ENCODE measurements around the gene TYROBP.
"Not testable (repeated sequence)": the region's sequence is repeated elsewhere in the genome, so short reads cannot be mapped to it uniquely, and the experiment has no call there.

The TYROBP gene

GRCh38 chr19:35908010-35908441 lies at the start of gene TYROBP:
TSS of gene TYROBP (minus strand) at chr19:35908295. CDS start at chr19:35908228, 67 bp downstream.
- Histone ChIP-seq H3K36me3 (ENCODE audit: control insufficient read depth, insufficient read depth, low read length) (no peaks in the 10 kb centered on the region), H3K27me3 (ENCODE audit: control insufficient read depth, insufficient read depth, low read length) (no peaks in the 10 kb centered on the region; the same call in 1 of the 2 replicates), H3K4me1 (ENCODE audit: control insufficient read depth, insufficient read depth, low read length) (peaks cover 6% of the 10 kb centered on the region), H3K9me3 (ENCODE audit: control insufficient read depth, insufficient read depth, low read length) (no peaks in the 10 kb centered on the region), H3K27ac (ENCODE audit: low read length) (no peak within 1 kb of the TSS), H3K4me3 (ENCODE audit: low read length) (no peak within 1 kb of the TSS)
- DNase-seq (ENCODE audit: low read depth, low spot score) = no peak
- WGBS (ENCODE audit: insufficient coverage, insufficient read length) = no CpG with 5 or more reads among the region's 9 CpGs

- not testable (repeated sequence) for H3K9me3 ChIP-seq (ENCODE audit: control insufficient read depth, insufficient read depth, low read length); H3K36me3 ChIP-seq (ENCODE audit: control insufficient read depth, insufficient read depth, low read length); H3K4me3 ChIP-seq (ENCODE audit: low read length); H3K27ac ChIP-seq (ENCODE audit: low read length); DNase-seq (ENCODE audit: low read depth, low spot score); H3K4me1 ChIP-seq (ENCODE audit: control insufficient read depth, insufficient read depth, low read length)
- H3K27me3 ChIP-seq (ENCODE audit: control insufficient read depth, insufficient read depth, low read length) = peaks cover 18% of the 10 kb centered on the region; the same call in 1 of the 2 replicates
- WGBS (ENCODE audit: insufficient coverage, insufficient read length) = no CpG with 5 or more reads among the region's 8 CpGs
Measured at GRCh38 chr19:35957411-35957810, 49.3 kb upstream of the TYROBP start.

GRCh38 chr19:35955881-35956634 lies 48.0 kb upstream of the TYROBP start:
- H3K36me3 ChIP-seq (ENCODE audit: control insufficient read depth, insufficient read depth, low read length) = no peaks in the 10 kb centered on the region
- no CpG with 5 or more reads among the region's 6 CpGs for WGBS (ENCODE audit: insufficient coverage, insufficient read length)
- DNase-seq (ENCODE audit: low read depth, low spot score) = no peak

GRCh38 chr19:35949131-35949530 lies 41.0 kb upstream of the TYROBP start:
- no peaks in the 10 kb centered on the region for H3K27me3 ChIP-seq (ENCODE audit: control insufficient read depth, insufficient read depth, low read length)
- 0 out of 2 replicates have a peak, but pooled peaks cover 2% of the 10 kb centered on the region for H3K4me1 ChIP-seq (ENCODE audit: control insufficient read depth, insufficient read depth, low read length)
- H3K4me3 ChIP-seq (ENCODE audit: low read length) = no peak overlapping the region
- H3K9me3 ChIP-seq (ENCODE audit: control insufficient read depth, insufficient read depth, low read length) = no peaks in the 10 kb centered on the region
- no CpG with 5 or more reads among the region's 2 CpGs for WGBS (ENCODE audit: insufficient coverage, insufficient read length)
- H3K27ac ChIP-seq (ENCODE audit: low read length) = no peak overlapping the region
- no peak for DNase-seq (ENCODE audit: low read depth, low spot score)
- H3K36me3 ChIP-seq (ENCODE audit: control insufficient read depth, insufficient read depth, low read length) = no peaks in the 10 kb centered on the region

More at GRCh38 chr19:35955881-35956634, 48.0 kb upstream of the TYROBP start:
- Histone ChIP-seq H3K9me3 (ENCODE audit: control insufficient read depth, insufficient read depth, low read length) (no peaks in the 10 kb centered on the region), H3K4me1 (ENCODE audit: control insufficient read depth, insufficient read depth, low read length) (peaks cover 4% of the 10 kb centered on the region; the same call in 1 of the 2 replicates), H3K27ac (ENCODE audit: low read length) (no peak overlapping the region), H3K27me3 (ENCODE audit: control insufficient read depth, insufficient read depth, low read length) (peaks cover 18% of the 10 kb centered on the region; the same call in 1 of the 2 replicates), H3K4me3 (ENCODE audit: low read length) (no peak overlapping the region)

GRCh38 chr19:35946203-35946602 lies 38.1 kb upstream of the TYROBP start:
- H3K36me3 ChIP-seq (ENCODE audit: control insufficient read depth, insufficient read depth, low read length) = no peaks in the 10 kb centered on the region
- no peak for DNase-seq (ENCODE audit: low read depth, low spot score)
- no peaks in the 10 kb centered on the region for H3K9me3 ChIP-seq (ENCODE audit: control insufficient read depth, insufficient read depth, low read length)
- H3K27ac ChIP-seq (ENCODE audit: low read length) = no peak overlapping the region
- no peaks in the 10 kb centered on the region for H3K27me3 ChIP-seq (ENCODE audit: control insufficient read depth, insufficient read depth, low read length)
- 0 out of 2 replicates have a peak, but pooled peaks cover 2% of the 10 kb centered on the region for H3K4me1 ChIP-seq (ENCODE audit: control insufficient read depth, insufficient read depth, low read length)
- no peak overlapping the region for H3K4me3 ChIP-seq (ENCODE audit: low read length)
- no CpG with 5 or more reads among the region's 4 CpGs for WGBS (ENCODE audit: insufficient coverage, insufficient read length)

GRCh38 chr19:35945121-35945790 lies 37.2 kb upstream of the TYROBP start:
- DNase-seq (ENCODE audit: low read depth, low spot score) = no peak
- H3K27ac ChIP-seq (ENCODE audit: low read length) = no peak overlapping the region
- no peaks in the 10 kb centered on the region for H3K27me3 ChIP-seq (ENCODE audit: control insufficient read depth, insufficient read depth, low read length)
- no peak overlapping the region for H3K4me3 ChIP-seq (ENCODE audit: low read length)
- peaks cover 4% of the 10 kb centered on the region; the same call in 1 of the 2 replicates for H3K36me3 ChIP-seq (ENCODE audit: control insufficient read depth, insufficient read depth, low read length)
- H3K9me3 ChIP-seq (ENCODE audit: control insufficient read depth, insufficient read depth, low read length) = no peaks in the 10 kb centered on the region
- WGBS (ENCODE audit: insufficient coverage, insufficient read length) = no CpG with 5 or more reads among the region's 11 CpGs
- 0 out of 2 replicates have a peak, but pooled peaks cover 2% of the 10 kb centered on the region for H3K4me1 ChIP-seq (ENCODE audit: control insufficient read depth, insufficient read depth, low read length)

- WGBS (ENCODE audit: insufficient coverage, insufficient read length) = no CpG with 5 or more reads among the region's 52 CpGs
- no peaks in the 10 kb centered on the region for H3K9me3 ChIP-seq (ENCODE audit: control insufficient read depth, insufficient read depth, low read length)
- DNase-seq (ENCODE audit: low read depth, low spot score) = no peak
- H3K36me3 ChIP-seq (ENCODE audit: control insufficient read depth, insufficient read depth, low read length) = peaks cover 6% of the 10 kb centered on the region; the same call in 1 of the 2 replicates
- H3K4me3 ChIP-seq (ENCODE audit: low read length) = no peak overlapping the region
- H3K4me1 ChIP-seq (ENCODE audit: control insufficient read depth, insufficient read depth, low read length) = 0 out of 2 replicates have a peak, but pooled peaks cover 2% of the 10 kb centered on the region
- no peaks in the 10 kb centered on the region for H3K27me3 ChIP-seq (ENCODE audit: control insufficient read depth, insufficient read depth, low read length)
- H3K27ac ChIP-seq (ENCODE audit: low read length) = no peak overlapping the region
Measured at GRCh38 chr19:35944556-35944955, 36.5 kb upstream of the TYROBP start.

- H3K27me3 ChIP-seq (ENCODE audit: control insufficient read depth, insufficient read depth, low read length) = no peaks in the 10 kb centered on the region
Measured at GRCh38 chr19:35943321-35944301, 35.5 kb upstream of the TYROBP start.

GRCh38 chr19:35942235-35942634 lies 34.1 kb upstream of the TYROBP start:
- Histone ChIP-seq H3K4me3 (ENCODE audit: low read length) (no peak overlapping the region), H3K27ac (ENCODE audit: low read length) (no peak overlapping the region), H3K4me1 (ENCODE audit: control insufficient read depth, insufficient read depth, low read length) (0 out of 2 replicates have a peak, but pooled peaks cover 2% of the 10 kb centered on the region), H3K36me3 (ENCODE audit: control insufficient read depth, insufficient read depth, low read length) (peaks cover 6% of the 10 kb centered on the region; the same call in 1 of the 2 replicates), H3K27me3 (ENCODE audit: control insufficient read depth, insufficient read depth, low read length) (no peaks in the 10 kb centered on the region), H3K9me3 (ENCODE audit: control insufficient read depth, insufficient read depth, low read length) (no peaks in the 10 kb centered on the region)
- no CpG with 5 or more reads among the region's 3 CpGs for WGBS (ENCODE audit: insufficient coverage, insufficient read length)
- DNase-seq (ENCODE audit: low read depth, low spot score) = no peak

More at GRCh38 chr19:35943321-35944301, 35.5 kb upstream of the TYROBP start:
- H3K36me3 ChIP-seq (ENCODE audit: control insufficient read depth, insufficient read depth, low read length) = peaks cover 6% of the 10 kb centered on the region; the same call in 1 of the 2 replicates
- no peak for DNase-seq (ENCODE audit: low read depth, low spot score)
- H3K4me3 ChIP-seq (ENCODE audit: low read length) = no peak overlapping the region
- no peaks in the 10 kb centered on the region for H3K9me3 ChIP-seq (ENCODE audit: control insufficient read depth, insufficient read depth, low read length)
- WGBS (ENCODE audit: insufficient coverage, insufficient read length) = 100% methylated on average over 1 of the region's 9 CpGs
- no peak overlapping the region for H3K27ac ChIP-seq (ENCODE audit: low read length)
- H3K4me1 ChIP-seq (ENCODE audit: control insufficient read depth, insufficient read depth, low read length) = no peaks in the 10 kb centered on the region

Data from iPS DF 6.9 (cell line).